Calu3 (cell line): ENCODE data around the gene USP16. TPM values are rescaled to one million over a fixed set of nuclear protein-coding genes. Genes with fewer than 3 reads are reported as not detected.

ENCODE experiments used
- BruUV-seq: library from RNA; stranded (reverse); fragments of 400-500 nt; replicated peaks from 2 replicates; lab custom pipeline; 2021; lab: Mats Ljungman, UMichigan
- CTCF ChIA-PET: fragments of 300-600 bp; sonication (Branson Sonifier 250); formaldehyde crosslinking; loops from one replicate; lab custom pipeline; 2022; ENCODE audit warnings: antibody characterized with exemption; lab: Charles Lee
- DNase-seq: peaks from one replicate; pipeline ENCODE4 v3.0.0; 2022
- H3K27ac Mint-ChIP-seq: one replicate; pipeline ENCODE4 v1.8.0; 2022; ENCODE audit warnings: mixed read lengths; ENCODE audit not compliant: unreplicated experiment
- H3K27me3 Mint-ChIP-seq: one replicate; pipeline ENCODE4 v1.8.0; 2022; ENCODE audit warnings: mixed read lengths; ENCODE audit not compliant: unreplicated experiment
- H3K36me3 Mint-ChIP-seq: one replicate; pipeline ENCODE4 v1.8.0; 2022; ENCODE audit warnings: mild to moderate bottlenecking, moderate library complexity, mixed read lengths; ENCODE audit not compliant: insufficient read depth, unreplicated experiment
- H3K4me1 Mint-ChIP-seq: one replicate; pipeline ENCODE4 v1.8.0; 2022; ENCODE audit warnings: mild to moderate bottlenecking, low read depth, mixed read lengths; ENCODE audit not compliant: unreplicated experiment
- H3K4me3 Mint-ChIP-seq: one replicate; pipeline ENCODE4 v1.8.0; 2022; ENCODE audit warnings: mild to moderate bottlenecking, low read depth, moderate library complexity, mixed read lengths; ENCODE audit not compliant: unreplicated experiment
- H3K9me3 Mint-ChIP-seq: one replicate; pipeline ENCODE4 v1.8.0; 2022; ENCODE audit warnings: low read depth, mixed read lengths; ENCODE audit not compliant: unreplicated experiment
- CTCF ChIP-seq: fragments of 200-600 bp; IDR thresholded peaks from one replicate; pipeline ENCODE4 v1.8.0; 2022; ENCODE audit warnings: antibody characterized with exemption; ENCODE audit not compliant: unreplicated experiment
- intact Hi-C: fragments of 100-400 bp; cut with micrococcal nuclease; formaldehyde crosslinking; loops from one replicate; pipeline ENCODE4 v1.10.0; 2022; ENCODE audit not compliant: unreplicated experiment
- total RNA-seq: library from RNA; stranded (reverse); gene quantifications from 2 replicates; pipeline ENCODE4 v1.2.3, GENCODE V29; 2022

USP16 gene
- total RNA-seq, 1 experiment from 2014 or later, result 21.7 TPM

GRCh38 chr21:29018540-29018939 lies 5.9 kb upstream of the USP16 start:
- TSS peak; percentile 52 for BruUV-seq
- DNase-seq, result no peak
- Mint-ChIP-seq H3K9me3 (no peaks in the 10 kb centered on the region), H3K27ac (peak overlapping the region; percentile 57), H3K4me1 (peaks cover 12% of the 10 kb centered on the region), H3K4me3 (peak overlapping the region; percentile 64), H3K36me3 (peaks cover 25% of the 10 kb centered on the region), H3K27me3 (no peaks in the 10 kb centered on the region)
- intact Hi-C loops, result no loop called here
- no peak for TF ChIP-seq CTCF
- CTCF ChIA-PET, result no interaction called here

- DNase-seq, result no peak
- peaks cover 47% of the 10 kb centered on the region for H3K36me3 Mint-ChIP-seq
- intact Hi-C loops, result no loop called here
- BruUV-seq, result no TSS peak
- H3K4me3 Mint-ChIP-seq, result no peak overlapping the region
- CTCF ChIA-PET, result interaction anchor here (0.7 kb wide), 1 partner anchor 277 kb away, joined by 3 read pairs; no protein-coding TSS in a partner anchor
- no peaks in the 10 kb centered on the region for H3K27me3 Mint-ChIP-seq
- peaks cover 22% of the 10 kb centered on the region for H3K4me1 Mint-ChIP-seq
- no peaks in the 10 kb centered on the region for H3K9me3 Mint-ChIP-seq
- H3K27ac Mint-ChIP-seq, result no peak overlapping the region
- no peak for TF ChIP-seq CTCF
Observed at GRCh38 chr21:29022166-29022565, 2.3 kb upstream of the USP16 start.

GRCh38 chr21:29025328-29025713 lies 853 bp downstream of the USP16 start:
- TSS peak; percentile 45 for BruUV-seq
- Mint-ChIP-seq H3K4me1 (peaks cover 9% of the 10 kb centered on the region), H3K4me3 (peak overlapping the region; percentile 91), H3K27ac (peak overlapping the region; percentile 98), H3K9me3 (no peaks in the 10 kb centered on the region), H3K36me3 (peaks cover 28% of the 10 kb centered on the region), H3K27me3 (no peaks in the 10 kb centered on the region)
- TF ChIP-seq CTCF, result no peak
- DNase-seq, result no peak
- CTCF ChIA-PET, result interaction anchor here (1.3 kb wide), 1 partner anchor 33 kb away, joined by 3 read pairs; the partner anchor contains the start of gene LTN1
- intact Hi-C loops, result loop anchor here (5.0 kb wide), 1 partner anchor 47 kb away; the partner anchor contains the start of gene CCT8

GRCh38 chr21:29029524-29029923 lies 5.1 kb downstream of the USP16 start:
- Mint-ChIP-seq H3K27me3 (no peaks in the 10 kb centered on the region), H3K27ac (no peak overlapping the region), H3K9me3 (no peaks in the 10 kb centered on the region), H3K4me3 (no peak overlapping the region), H3K4me1 (peaks cover 9% of the 10 kb centered on the region), H3K36me3 (peaks cover 25% of the 10 kb centered on the region)
- BruUV-seq, result no TSS peak
- intact Hi-C loops, result loop anchor here (5.0 kb wide), 1 partner anchor 43 kb away; the partner anchor contains the start of gene CCT8
- TF ChIP-seq CTCF, result no peak
- DNase-seq, result no peak
- CTCF ChIA-PET, result no interaction called here
